Stimulated activated memory B cell treated with anti-CD40 and anti-IgM and Interleukin-4, amounts not matched to agents 10 μg/mL and 1 μg/mL and 100 μg/mL, for 72 hours (primary cell): Measurements from ENCODE around the gene TNK2.
"Not testable (repeated sequence)": the region's sequence is repeated elsewhere in the genome, so short reads cannot be mapped to it uniquely, and the experiment has no call there.

Source experiments
- ATAC-seq: fragments of 150-1000 bp; cut with Tn5 transposase; 2 replicates; pipeline ENCODE4 v1.10.0; 2021
- H3K27ac Mint-ChIP-seq: one replicate; pipeline ENCODE4 v1.8.0; 2022; ENCODE audit warnings: mild to moderate bottlenecking, mixed read lengths
- H3K27me3 Mint-ChIP-seq: one replicate; pipeline ENCODE4 v1.8.0; 2022; ENCODE audit warnings: mixed read lengths
- H3K36me3 Mint-ChIP-seq: one replicate; pipeline ENCODE4 v1.8.0; 2022; ENCODE audit warnings: mixed read lengths
- H3K4me1 Mint-ChIP-seq: one replicate; pipeline ENCODE4 v1.8.0; 2022; ENCODE audit warnings: mixed read lengths
- H3K4me3 Mint-ChIP-seq: one replicate; pipeline ENCODE4 v1.8.0; 2022; ENCODE audit warnings: mild to moderate bottlenecking, moderate library complexity, mixed read lengths
- H3K9me3 Mint-ChIP-seq: one replicate; pipeline ENCODE4 v1.8.0; 2022; ENCODE audit warnings: mixed read lengths

Gene TNK2

GRCh38 chr3:195844671-195845218 lies 63.6 kb downstream of the TNK2 start:
- Mint-ChIP-seq H3K27me3 (peaks cover 37% of the 10 kb centered on the region), H3K9me3 (no peaks in the 10 kb centered on the region)

GRCh38 chr3:195839260-195840010 lies 68.9 kb downstream of the TNK2 start:
- ATAC-seq, result peak; percentile 37
- Mint-ChIP-seq H3K27me3 (peaks cover 45% of the 10 kb centered on the region), H3K9me3 (no peaks in the 10 kb centered on the region), H3K4me3 (peak overlapping the region; percentile 19), H3K27ac (peak overlapping the region; percentile 49), H3K36me3 (no peaks in the 10 kb centered on the region), H3K4me1 (peaks cover 15% of the 10 kb centered on the region)

More at GRCh38 chr3:195844671-195845218, 63.6 kb downstream of the TNK2 start:
- H3K27ac Mint-ChIP-seq, result no peak overlapping the region
- no peak for ATAC-seq
- no peak overlapping the region for H3K4me3 Mint-ChIP-seq
- H3K36me3 Mint-ChIP-seq, result no peaks in the 10 kb centered on the region
- H3K4me1 Mint-ChIP-seq, result no peaks in the 10 kb centered on the region

GRCh38 chr3:195838714-195839113 lies 69.6 kb downstream of the TNK2 start:
- H3K9me3 Mint-ChIP-seq, result no peaks in the 10 kb centered on the region
- H3K27ac Mint-ChIP-seq, result peak overlapping the region; percentile 49
- H3K4me1 Mint-ChIP-seq, result peaks cover 15% of the 10 kb centered on the region
- no peaks in the 10 kb centered on the region for H3K36me3 Mint-ChIP-seq
- H3K27me3 Mint-ChIP-seq, result peaks cover 46% of the 10 kb centered on the region
- H3K4me3 Mint-ChIP-seq, result peak overlapping the region; percentile 1
- ATAC-seq, result peak; percentile 80

GRCh38 chr3:195836476-195837135 lies 71.7 kb downstream of the TNK2 start:
- no peaks in the 10 kb centered on the region for H3K36me3 Mint-ChIP-seq
- no peak for ATAC-seq
- peaks cover 52% of the 10 kb centered on the region for H3K27me3 Mint-ChIP-seq
- peaks cover 15% of the 10 kb centered on the region for H3K4me1 Mint-ChIP-seq
- H3K9me3 Mint-ChIP-seq, result peaks cover 2% of the 10 kb centered on the region
- H3K27ac Mint-ChIP-seq, result no peak overlapping the region
- H3K4me3 Mint-ChIP-seq, result no peak overlapping the region

- no peak overlapping the region for H3K4me3 Mint-ChIP-seq
- H3K4me1 Mint-ChIP-seq, result peaks cover 15% of the 10 kb centered on the region
- no peak overlapping the region for H3K27ac Mint-ChIP-seq
- H3K9me3 Mint-ChIP-seq, result peaks cover 4% of the 10 kb centered on the region
- ATAC-seq, result no peak
- no peaks in the 10 kb centered on the region for H3K36me3 Mint-ChIP-seq
- peaks cover 52% of the 10 kb centered on the region for H3K27me3 Mint-ChIP-seq
Measured at GRCh38 chr3:195835791-195836190, 72.6 kb downstream of the TNK2 start.

GRCh38 chr3:195834675-195835583 lies 73.4 kb downstream of the TNK2 start:
- Mint-ChIP-seq H3K27ac (no peak overlapping the region), H3K27me3 (peaks cover 52% of the 10 kb centered on the region), H3K36me3 (no peaks in the 10 kb centered on the region), H3K4me3 (no peak overlapping the region), H3K9me3 (peaks cover 4% of the 10 kb centered on the region), H3K4me1 (peaks cover 15% of the 10 kb centered on the region)
- no peak for ATAC-seq

GRCh38 chr3:195829897-195830254 lies 78.5 kb downstream of the TNK2 start:
- H3K27me3 Mint-ChIP-seq, result peaks cover 53% of the 10 kb centered on the region
- peaks cover 4% of the 10 kb centered on the region for H3K9me3 Mint-ChIP-seq
- H3K36me3 Mint-ChIP-seq, result no peaks in the 10 kb centered on the region
- H3K4me1 Mint-ChIP-seq, result no peaks in the 10 kb centered on the region
- no peak overlapping the region for H3K4me3 Mint-ChIP-seq
- H3K27ac Mint-ChIP-seq, result no peak overlapping the region
- ATAC-seq, result no peak

GRCh38 chr3:195828762-195829161 lies 79.6 kb downstream of the TNK2 start:
- ATAC-seq, result no peak
- no peaks in the 10 kb centered on the region for H3K4me1 Mint-ChIP-seq
- no peak overlapping the region for H3K27ac Mint-ChIP-seq
- H3K4me3 Mint-ChIP-seq, result no peak overlapping the region
- H3K36me3 Mint-ChIP-seq, result no peaks in the 10 kb centered on the region
- H3K9me3 Mint-ChIP-seq, result peaks cover 4% of the 10 kb centered on the region
- H3K27me3 Mint-ChIP-seq, result peaks cover 47% of the 10 kb centered on the region

- no peaks in the 10 kb centered on the region for H3K9me3 Mint-ChIP-seq
- H3K36me3 Mint-ChIP-seq, result no peaks in the 10 kb centered on the region
- no peak for ATAC-seq
- no peaks in the 10 kb centered on the region for H3K4me1 Mint-ChIP-seq
- H3K27ac Mint-ChIP-seq, result no peak overlapping the region
- peaks cover 62% of the 10 kb centered on the region for H3K27me3 Mint-ChIP-seq
- H3K4me3 Mint-ChIP-seq, result no peak overlapping the region
Measured at GRCh38 chr3:195825857-195826804, 82.2 kb downstream of the TNK2 start.

- no peaks in the 10 kb centered on the region for H3K9me3 Mint-ChIP-seq
- ATAC-seq, result no peak
- H3K4me3 Mint-ChIP-seq, result no peak overlapping the region
- H3K4me1 Mint-ChIP-seq, result no peaks in the 10 kb centered on the region
- peaks cover 72% of the 10 kb centered on the region for H3K27me3 Mint-ChIP-seq
- H3K27ac Mint-ChIP-seq, result no peak overlapping the region
- no peaks in the 10 kb centered on the region for H3K36me3 Mint-ChIP-seq
Measured at GRCh38 chr3:195825191-195825588, 83.2 kb downstream of the TNK2 start.

- peaks cover 75% of the 10 kb centered on the region for H3K27me3 Mint-ChIP-seq
- not testable (repeated sequence) for H3K4me3 Mint-ChIP-seq, H3K9me3 Mint-ChIP-seq, H3K4me1 Mint-ChIP-seq, H3K27ac Mint-ChIP-seq, H3K36me3 Mint-ChIP-seq, ATAC-seq
Measured at GRCh38 chr3:195824425-195825190, 83.7 kb downstream of the TNK2 start.

- H3K27me3 Mint-ChIP-seq, result peaks cover 70% of the 10 kb centered on the region
- no peak overlapping the region for H3K4me3 Mint-ChIP-seq
- H3K4me1 Mint-ChIP-seq, result no peaks in the 10 kb centered on the region
- no peaks in the 10 kb centered on the region for H3K9me3 Mint-ChIP-seq
- no peaks in the 10 kb centered on the region for H3K36me3 Mint-ChIP-seq
- no peak overlapping the region for H3K27ac Mint-ChIP-seq
- no peak for ATAC-seq
Measured at GRCh38 chr3:195823999-195824398, 84.4 kb downstream of the TNK2 start.

GRCh38 chr3:195823280-195823679 lies 85.1 kb downstream of the TNK2 start:
- H3K4me3 Mint-ChIP-seq, result no peak overlapping the region
- no peaks in the 10 kb centered on the region for H3K36me3 Mint-ChIP-seq
- no peaks in the 10 kb centered on the region for H3K4me1 Mint-ChIP-seq
- H3K27me3 Mint-ChIP-seq, result peaks cover 70% of the 10 kb centered on the region
- ATAC-seq, result no peak
- no peaks in the 10 kb centered on the region for H3K9me3 Mint-ChIP-seq
- no peak overlapping the region for H3K27ac Mint-ChIP-seq
